Fibroblast of the conjunctiva (primary cell): ENCODE data around the gene SRGAP3.
A peak's percentile ranks its signal among the peaks of the same experiment; 100 is the strongest.

Experiments
- DNase-seq: peaks from one replicate; pipeline ENCODE4 v3.0.0-alpha.2; 2010; ENCODE audit warnings: low read depth

Gene SRGAP3

DNA sequence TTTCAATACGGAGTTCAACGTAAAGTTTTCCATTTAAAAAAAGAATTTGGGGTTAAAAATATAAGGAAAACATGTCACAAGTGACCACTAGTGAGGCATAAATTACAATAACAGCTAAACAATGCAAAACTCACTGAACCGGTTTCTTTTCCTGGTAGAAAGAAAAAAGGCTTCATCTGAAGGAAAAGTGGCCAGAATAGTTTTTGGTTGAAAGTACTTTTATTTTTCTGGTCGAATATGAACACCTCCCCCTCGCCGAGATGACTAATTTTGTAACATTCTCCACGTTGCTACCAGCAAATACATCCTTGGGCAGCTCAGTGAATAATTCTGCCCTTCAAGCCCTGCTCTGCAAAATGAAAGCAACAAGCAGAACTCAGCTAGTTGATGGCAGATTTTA, 3.9 kb upstream of the SRGAP3 start:
- DNase-seq: no peak

DNA sequence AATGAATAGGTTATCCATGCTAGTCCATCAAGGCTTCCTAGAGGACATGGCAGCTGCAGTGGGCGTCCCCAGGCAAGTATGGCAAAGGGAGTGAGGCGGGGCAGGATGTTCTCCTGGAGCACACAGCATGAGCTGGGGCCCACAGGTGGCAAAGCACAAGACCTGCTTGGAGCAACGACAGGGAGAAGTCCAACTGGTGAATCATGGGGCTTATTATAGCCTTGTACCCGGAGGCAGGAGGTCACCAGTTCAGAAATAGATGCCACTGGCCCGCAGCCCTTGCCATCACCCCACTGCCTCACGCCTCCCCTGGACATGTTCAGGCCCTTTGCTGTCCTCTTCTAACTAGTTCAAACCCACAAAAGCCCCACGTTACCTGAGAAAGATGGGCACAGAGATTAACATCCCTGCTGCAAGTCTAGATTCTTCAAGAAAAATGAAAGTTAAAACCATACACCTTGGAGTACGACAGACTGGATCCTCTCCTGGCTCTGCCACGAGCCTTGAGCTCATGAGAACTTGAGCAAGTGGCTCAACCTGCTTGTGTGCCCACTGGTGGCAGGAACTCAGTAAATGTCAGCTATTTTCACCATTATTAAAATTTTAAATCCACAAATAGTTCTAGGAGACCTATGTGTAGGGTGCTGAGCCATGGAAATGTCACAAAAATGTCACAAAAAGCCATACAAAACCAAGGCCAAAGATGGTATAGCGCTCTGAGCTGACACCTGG, 1.8 kb upstream of the SRGAP3 start:
- DNase-seq: no peak

DNA sequence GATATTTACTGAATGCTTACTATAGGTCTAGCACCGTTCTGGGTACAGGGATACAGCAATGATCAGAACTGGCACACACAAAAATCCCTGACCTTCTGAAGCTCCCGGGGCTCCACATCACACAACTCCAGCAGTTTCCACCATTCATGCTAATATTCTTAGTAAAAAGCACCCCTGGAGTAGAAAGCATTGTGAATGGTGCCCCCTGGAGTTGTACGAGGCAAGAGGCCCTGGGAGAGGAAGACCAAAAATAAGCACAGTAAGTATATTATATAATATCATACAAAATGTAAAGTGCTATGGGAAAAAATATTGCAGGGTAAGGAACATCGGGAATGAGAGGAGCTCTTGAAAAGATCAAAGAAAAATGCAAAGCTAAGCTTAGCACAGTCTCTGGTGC, 790 bp upstream of the SRGAP3 start:
- DNase-seq: no peak

GRCh38 chr3:9248522-9249271, 749 bp downstream of the SRGAP3 start:
- DNase-seq: no peak

- no peak for DNase-seq
Measured at GRCh38 chr3:9247941-9248521, 1.4 kb downstream of the SRGAP3 start.

DNA sequence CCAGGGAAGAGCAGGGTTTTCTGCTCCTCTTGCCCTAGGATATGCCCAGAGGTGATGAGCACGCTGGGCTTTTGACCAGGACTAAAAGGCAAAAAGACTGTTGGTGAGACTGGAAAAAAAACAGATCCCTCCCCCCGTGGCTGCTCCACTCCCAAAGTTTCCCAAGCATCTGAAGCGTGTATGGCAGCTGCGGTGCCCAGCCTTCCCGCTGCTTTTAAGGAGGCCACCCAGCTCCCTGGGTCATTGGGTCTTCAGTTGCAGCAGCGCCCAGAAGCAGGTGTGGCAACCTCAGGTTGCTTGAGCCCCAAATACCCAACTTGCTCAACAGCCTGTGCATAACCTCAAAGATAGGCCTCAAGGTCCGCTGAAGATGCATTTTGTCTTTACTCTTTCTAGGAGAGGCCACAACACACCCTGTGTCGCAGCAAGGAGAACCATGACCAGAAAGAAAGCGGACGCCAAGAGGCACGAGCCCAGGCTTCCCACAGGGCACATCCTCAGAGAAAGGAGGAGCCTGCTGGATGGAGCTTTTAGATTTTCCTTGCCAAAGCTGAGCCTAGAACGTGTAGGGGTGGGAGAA, 2.0 kb downstream of the SRGAP3 start:
- DNase-seq: no peak

- no peak for DNase-seq
Measured at GRCh38 chr3:9246189-9246588, 3.3 kb downstream of the SRGAP3 start.

GRCh38 chr3:9244495-9245183, 4.8 kb downstream of the SRGAP3 start:
- no peak for DNase-seq

- no peak for DNase-seq
Measured at GRCh38 chr3:9241956-9242355, 7.5 kb downstream of the SRGAP3 start.

DNA sequence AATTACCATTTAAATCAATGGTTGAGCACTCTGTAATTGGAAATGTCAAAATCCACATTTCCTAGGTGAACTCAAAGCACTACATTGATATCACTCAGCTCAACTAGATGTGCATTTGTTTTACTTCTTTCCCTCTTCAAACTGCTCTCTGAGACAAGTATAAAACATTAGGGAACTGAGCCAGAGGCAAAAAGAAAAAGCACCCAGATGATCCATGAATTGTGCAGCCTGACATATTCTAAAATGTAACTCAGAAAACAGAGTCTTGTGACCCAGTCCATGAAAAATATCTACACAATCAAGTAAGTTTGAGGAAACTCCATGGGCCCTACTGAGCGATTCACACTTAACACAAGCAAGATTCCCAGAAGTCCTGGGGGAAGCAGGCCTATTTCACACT, 9.8 kb downstream of the SRGAP3 start:
- DNase-seq: no peak

- DNase-seq: no peak
Measured at GRCh38 chr3:9238721-9239295, 10.6 kb downstream of the SRGAP3 start.

- DNase-seq: no peak
Measured at GRCh38 chr3:9238276-9238675, 11.2 kb downstream of the SRGAP3 start.

DNA sequence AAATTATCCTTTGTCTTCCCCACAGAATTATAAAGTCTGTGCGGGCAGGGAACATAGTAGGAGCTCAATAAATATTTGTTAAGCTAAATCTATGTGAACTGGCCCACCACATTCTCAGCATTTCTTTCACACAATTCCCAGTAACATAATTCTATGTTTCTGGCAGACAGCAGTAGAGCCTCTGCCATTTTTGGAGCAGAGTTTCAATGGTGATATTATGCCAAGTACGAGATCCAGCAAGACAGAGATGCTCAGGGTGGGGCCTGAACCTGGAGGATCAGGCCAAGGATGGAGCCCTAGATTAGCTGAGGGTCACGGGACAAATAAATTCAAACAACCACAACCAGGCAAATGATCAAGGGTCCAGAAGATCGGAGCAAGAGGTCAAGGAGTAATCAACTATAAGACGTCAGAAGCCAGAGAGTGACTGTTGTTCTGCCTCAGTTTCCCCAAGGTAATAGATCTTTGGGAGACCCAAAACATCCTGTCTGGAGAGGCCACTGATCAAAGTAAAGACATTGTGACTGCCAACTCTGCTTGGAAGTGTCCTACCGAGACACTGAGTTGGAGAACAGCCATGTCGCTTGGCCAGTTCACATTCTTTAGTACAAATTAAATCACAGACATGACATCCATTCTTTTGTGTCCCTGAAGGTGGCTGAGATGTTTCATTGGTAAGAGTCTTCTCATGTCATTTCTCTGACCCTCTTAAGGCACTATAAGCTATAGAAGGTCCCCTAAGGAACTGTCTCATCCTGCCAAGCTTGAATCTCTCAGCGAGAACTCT, 15.4 kb downstream of the SRGAP3 start:
- no peak for DNase-seq

- DNase-seq: no peak
Measured at GRCh38 chr3:9233101-9233500, 16.3 kb downstream of the SRGAP3 start.

DNA sequence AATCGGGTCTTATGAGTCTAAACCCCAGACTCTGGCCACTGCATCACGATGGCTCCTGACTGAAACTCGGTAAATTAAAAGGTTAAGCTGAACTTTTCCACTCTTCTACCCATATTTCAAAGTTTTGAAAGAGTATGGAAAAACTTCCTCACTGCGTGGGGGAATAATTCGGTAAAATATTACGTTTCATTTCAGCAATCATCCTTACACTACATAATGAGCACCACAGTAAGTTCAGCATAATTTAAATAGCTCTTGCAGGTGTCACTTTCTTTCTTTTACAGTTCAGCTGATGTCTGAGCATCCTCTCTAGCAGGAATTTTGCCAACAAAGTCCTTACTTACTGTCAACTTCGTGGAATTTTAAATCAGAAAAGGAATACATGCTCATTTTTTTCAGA, 17.5 kb downstream of the SRGAP3 start:
- no peak for DNase-seq

DNA sequence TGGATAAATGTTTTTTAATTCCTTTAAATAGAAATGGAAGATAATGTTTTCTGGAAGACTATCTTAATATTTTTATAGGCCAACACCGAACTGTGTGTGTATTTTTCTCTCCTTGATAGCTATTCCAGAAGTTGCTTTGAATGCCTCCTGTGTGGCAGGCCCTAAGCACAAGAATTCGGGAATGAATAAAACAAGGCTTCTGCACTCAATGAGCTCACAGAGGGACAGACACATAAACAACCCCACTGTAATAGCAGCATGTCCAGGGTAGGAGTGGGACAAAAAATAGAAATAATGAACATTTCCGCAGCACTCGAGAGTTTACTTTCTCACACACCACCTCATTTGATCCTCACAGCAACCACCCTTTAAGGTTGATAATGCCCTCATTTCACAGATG, 18.0 kb downstream of the SRGAP3 start:
- DNase-seq: no peak

GRCh38 chr3:9231006-9231405, 18.4 kb downstream of the SRGAP3 start:
- DNase-seq: no peak

DNA sequence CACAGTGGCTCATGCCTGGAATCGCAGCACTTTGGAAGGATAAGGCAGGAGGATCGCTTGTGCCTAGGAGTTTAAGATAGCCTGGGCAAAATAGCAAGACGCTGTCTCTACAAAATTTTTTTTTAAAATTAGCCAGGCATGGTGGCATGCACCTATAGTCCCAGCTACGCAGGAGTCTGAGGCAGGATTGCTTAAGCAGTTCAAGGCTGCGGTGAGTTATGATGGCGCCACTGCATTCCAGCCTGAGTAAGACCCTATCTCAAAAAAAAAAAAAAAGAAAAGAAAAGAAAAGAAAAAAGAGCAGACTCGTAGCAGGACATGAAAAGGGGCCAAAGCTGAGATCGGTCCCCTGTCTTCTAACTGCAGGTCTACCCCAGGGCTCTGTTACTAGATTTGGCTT, 18.9 kb downstream of the SRGAP3 start:
- no peak for DNase-seq

- no peak for DNase-seq
Measured at GRCh38 chr3:9229879-9230278, 19.6 kb downstream of the SRGAP3 start.

- no peak for DNase-seq
Measured at GRCh38 chr3:9229325-9229724, 20.1 kb downstream of the SRGAP3 start.

DNA sequence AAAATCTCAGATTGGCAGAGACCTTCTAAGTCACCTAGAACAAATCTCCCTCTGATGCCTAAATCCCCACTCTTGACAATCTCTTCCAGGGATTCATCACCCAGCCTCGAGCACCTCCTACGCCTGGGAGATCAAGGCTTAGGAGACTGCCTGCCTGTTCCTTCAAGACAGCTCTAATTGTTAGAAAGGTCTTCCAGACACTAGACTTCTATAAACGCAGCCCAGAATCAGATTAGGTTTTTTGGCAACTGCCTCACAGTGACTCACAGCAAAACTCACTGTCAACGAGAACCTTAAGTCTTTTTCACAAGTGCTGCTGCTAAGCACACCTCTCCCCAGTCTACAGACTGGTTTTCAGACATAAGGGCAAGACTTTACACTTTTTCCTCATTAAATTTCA, 23.1 kb downstream of the SRGAP3 start:
- DNase-seq: peak; percentile 31
